MM.1S (cell line): Measurements from ENCODE around the gene NOS3.

Experiments used
- EZH2 ChIP-seq: fragments of 300-600 bp; sonication (generic); optimal IDR thresholded peaks from 2 replicates; pipeline ENCODE3; 2017; ENCODE audit warnings: low read depth, mild to moderate bottlenecking, antibody characterized with exemption, low read length, mixed read lengths
- EZH2phosphoT487 ChIP-seq: fragments of 300-600 bp; sonication (generic); IDR thresholded peaks from 2 replicates; pipeline ENCODE4 v1.6.1; 2018; ENCODE audit warnings: antibody characterized with exemption, low read length
- TF ChIP-seq, protein P1 (sequence below): fragments of 300-600 bp; sonication (generic); IDR thresholded peaks from 2 replicates; pipeline ENCODE4 v1.5.1; 2016; ENCODE audit warnings: antibody characterized with exemption, low read length, mixed read lengths

DNA sequence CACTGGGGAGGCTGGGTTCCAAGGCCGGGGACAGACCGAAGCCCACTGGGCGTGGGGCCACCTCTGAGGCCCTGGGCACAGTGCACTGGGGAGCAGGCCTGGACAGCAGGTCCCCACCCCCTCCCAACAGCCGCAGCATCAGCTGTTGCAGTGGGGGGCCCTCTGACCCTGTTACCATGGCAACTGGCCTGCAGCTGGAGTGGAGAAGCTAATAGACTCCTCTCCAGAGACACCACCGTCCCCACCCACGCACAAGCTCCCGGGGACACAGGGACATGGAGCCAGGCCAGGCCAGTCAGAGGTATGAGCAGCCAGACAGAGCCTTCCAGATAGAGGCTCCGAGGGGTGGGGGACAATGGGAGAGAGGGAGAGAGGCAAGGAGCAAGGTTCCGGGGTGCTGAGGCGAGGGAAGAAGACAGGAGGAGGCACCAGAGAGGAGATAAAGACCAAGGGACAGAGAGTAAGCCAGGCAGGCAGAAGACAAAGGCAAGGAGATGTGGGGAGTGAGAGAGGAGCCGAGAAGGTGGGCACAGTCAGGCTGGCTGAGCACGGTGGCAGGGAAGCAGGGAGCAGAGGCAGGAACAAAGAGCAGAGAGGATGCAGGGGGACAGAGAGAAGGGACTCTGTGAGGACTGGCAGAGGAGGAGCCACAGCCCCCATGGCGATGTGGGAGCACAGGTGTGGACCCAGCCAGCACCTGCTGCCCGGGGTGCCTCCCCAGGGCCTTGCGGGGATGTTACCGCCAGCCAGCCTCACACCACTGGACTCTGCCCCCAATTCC, 19.4 kb upstream of the NOS3 start:
- TF ChIP-seq, protein P1, sequence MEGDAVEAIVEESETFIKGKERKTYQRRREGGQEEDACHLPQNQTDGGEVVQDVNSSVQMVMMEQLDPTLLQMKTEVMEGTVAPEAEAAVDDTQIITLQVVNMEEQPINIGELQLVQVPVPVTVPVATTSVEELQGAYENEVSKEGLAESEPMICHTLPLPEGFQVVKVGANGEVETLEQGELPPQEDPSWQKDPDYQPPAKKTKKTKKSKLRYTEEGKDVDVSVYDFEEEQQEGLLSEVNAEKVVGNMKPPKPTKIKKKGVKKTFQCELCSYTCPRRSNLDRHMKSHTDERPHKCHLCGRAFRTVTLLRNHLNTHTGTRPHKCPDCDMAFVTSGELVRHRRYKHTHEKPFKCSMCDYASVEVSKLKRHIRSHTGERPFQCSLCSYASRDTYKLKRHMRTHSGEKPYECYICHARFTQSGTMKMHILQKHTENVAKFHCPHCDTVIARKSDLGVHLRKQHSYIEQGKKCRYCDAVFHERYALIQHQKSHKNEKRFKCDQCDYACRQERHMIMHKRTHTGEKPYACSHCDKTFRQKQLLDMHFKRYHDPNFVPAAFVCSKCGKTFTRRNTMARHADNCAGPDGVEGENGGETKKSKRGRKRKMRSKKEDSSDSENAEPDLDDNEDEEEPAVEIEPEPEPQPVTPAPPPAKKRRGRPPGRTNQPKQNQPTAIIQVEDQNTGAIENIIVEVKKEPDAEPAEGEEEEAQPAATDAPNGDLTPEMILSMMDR = no peak
- TF ChIP-seq EZH2 = no peak
- no peak for TF ChIP-seq EZH2phosphoT487
